ENCODE measurements around the gene CYP1A1.

Gene CYP1A1, protein sequence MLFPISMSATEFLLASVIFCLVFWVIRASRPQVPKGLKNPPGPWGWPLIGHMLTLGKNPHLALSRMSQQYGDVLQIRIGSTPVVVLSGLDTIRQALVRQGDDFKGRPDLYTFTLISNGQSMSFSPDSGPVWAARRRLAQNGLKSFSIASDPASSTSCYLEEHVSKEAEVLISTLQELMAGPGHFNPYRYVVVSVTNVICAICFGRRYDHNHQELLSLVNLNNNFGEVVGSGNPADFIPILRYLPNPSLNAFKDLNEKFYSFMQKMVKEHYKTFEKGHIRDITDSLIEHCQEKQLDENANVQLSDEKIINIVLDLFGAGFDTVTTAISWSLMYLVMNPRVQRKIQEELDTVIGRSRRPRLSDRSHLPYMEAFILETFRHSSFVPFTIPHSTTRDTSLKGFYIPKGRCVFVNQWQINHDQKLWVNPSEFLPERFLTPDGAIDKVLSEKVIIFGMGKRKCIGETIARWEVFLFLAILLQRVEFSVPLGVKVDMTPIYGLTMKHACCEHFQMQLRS

DNA sequence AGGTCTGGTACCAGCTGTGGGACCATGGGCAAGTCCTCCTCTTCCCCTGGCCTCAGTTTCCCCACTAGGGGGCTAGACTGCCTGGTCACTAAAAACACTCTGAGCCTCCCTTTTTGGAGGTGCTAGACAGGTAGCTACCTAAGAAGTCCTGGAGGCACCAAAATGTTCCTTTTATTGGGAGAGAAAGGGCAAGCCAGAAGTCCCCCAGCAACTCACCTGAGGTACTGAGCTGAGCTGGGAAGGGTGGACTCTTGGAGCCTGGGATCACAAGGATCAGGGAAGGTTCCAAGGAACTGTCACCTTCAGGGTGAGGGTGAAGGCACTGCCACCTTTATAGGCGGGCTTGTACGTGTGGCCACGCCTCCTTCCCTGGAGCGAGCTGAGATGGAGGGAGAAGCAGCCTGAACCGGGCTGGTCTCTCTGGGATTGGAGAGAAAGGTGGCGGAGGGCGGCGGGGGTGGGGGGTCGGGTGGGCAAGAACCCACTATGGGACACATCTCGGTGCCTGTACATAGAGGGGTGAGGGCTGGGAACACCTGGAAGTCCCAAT, at the start of gene CYP1A1:
Gene CYP1A1 (minus strand): TSS at position 304 of the 550 bp plus-strand sequence. CDS start 2,431 bp downstream, outside the sequence.
- DNase-seq (ENCODE audit: low read depth in 2 of 2): no peak

DNA sequence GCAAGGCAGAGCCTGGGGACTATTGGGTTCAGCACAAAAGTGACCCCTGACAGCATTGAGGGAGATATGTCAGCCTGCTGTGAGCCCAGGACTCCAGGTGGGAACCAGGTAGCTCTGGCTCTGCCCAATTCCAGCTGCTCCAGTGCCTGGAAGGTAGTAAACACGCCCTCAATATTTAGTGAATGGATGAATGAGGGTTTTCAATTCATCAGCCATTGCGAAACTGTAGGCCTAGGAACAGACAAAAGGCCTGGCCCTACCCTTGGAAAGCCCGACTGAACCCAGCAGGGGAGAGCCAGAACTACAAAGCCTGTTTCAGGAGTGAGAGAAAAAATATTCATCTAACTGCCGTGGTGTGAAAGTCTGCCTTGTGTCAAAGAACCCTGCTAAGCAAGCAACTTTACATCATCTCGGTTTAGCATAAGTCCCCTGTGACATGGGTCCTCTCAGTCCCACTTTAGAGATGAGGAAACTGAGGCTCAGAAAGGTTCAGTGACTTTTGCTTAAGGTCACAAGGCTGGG, 48.5 kb upstream of the CYP1A1 start:
- DNase-seq (ENCODE audit: low read depth in 2 of 2): no peak

DNA sequence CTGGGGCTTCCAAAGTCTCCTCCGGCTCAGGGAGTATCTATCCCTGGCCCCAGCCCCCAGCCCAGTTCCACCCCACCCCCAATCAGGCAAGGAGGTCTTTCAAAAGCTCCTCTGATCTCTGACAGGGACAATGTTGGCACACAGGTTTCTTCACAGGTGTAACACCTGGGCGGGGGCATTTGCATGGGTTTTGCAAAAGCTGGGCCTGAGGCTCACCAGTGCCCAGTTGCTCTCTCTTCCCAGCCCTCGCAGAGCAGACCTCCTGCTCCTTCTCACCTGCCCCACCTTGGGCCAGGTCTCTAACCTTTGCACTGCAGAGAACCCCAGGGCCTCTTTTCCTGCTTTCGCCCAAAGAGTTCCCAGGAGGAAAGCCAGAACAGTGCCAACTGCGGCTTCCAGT, 48.0 kb upstream of the CYP1A1 start:
- DNase-seq (ENCODE audit: low read depth in 2 of 2): no peak

DNA sequence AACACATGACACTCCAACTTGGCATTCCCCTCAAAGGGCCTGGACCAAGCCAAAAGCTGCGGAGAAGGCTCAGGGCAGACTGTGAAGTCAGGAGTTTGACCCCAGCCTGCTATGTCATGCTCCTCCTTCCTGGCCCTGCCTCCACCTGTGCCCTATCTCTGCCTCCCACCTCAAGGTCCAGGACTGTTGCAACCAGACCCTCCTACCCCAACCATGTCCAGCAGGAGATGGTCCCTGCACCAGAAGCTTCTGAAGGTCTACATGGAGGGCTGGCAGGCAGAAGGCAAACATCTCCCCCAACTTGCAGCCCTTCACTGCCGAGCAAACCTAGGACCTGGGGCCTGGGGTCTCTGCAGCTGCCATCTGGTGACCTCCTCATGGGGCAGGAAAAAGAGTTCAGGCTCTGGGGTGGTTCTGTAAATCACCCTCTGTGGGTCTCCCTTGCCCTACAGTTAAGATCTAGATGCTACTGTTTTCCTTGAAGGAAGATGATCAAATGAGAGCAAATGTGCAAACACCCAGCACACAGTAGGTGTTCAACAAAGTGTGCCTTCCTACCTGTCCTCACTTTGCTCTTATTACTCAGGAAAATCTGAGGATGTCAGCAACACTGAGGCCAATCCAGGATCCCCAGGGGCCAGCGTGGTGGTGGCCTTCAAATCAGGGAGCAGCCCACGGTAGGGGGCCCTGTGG, 45.0 kb upstream of the CYP1A1 start:
- DNase-seq (ENCODE audit: low read depth in 2 of 2): no peak

DNA sequence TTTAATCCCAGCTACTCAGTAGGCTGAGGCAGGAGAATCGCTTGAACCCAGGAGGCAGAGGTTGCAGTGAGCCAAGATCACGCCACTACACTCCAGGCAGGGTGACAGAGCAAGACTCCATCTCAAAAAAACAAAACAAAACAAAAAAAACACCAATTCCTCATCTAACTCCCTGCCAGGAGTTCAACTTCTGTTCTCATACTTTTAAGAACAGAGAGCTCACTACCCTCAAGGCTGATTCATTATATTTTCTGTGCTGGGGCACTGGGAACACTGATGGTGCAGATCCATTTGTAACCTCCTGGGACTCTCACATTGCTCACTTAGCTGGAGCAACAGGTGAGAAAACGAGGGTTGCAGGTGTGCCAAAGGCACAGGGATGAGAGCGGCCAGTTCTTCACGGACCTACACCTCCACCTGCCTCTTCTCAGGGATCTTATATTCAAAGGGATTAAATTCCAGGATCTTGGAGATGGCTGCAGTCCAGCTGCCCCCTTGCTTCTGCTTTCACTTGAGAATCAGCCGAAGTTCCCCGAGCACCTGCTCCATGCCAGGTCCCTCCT, 44.2 kb upstream of the CYP1A1 start:
- no peak for DNase-seq (ENCODE audit: low read depth in 2 of 2)

DNA sequence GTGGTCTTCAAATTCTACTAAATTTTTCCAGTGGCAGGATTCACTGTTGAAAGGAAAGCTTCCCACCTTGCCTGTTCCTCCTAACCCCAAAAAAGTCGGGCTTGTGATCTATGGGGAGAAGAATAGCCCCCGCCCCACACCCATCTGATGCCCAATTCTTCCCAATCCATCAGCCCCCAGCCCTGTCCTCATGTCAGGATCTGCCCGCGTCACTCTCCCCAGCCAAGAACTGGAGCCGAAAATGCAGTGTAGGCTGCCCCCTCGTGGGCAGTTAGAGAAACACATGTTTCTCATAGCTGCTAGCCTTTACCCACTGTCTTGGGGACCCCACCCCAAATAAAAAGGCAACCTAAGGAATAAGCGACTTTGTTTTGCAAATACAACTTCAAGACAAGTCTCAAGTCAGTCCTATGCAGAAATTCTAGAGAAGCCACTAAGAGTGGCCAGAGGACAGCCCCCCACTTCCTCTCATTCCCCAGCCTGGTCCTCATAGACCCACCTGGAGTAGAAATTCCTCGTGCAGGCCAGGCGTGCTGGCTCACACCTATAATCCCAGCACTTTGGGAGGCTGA, 43.5 kb upstream of the CYP1A1 start:
- DNase-seq (ENCODE audit: low read depth in 2 of 2): no peak

DNA sequence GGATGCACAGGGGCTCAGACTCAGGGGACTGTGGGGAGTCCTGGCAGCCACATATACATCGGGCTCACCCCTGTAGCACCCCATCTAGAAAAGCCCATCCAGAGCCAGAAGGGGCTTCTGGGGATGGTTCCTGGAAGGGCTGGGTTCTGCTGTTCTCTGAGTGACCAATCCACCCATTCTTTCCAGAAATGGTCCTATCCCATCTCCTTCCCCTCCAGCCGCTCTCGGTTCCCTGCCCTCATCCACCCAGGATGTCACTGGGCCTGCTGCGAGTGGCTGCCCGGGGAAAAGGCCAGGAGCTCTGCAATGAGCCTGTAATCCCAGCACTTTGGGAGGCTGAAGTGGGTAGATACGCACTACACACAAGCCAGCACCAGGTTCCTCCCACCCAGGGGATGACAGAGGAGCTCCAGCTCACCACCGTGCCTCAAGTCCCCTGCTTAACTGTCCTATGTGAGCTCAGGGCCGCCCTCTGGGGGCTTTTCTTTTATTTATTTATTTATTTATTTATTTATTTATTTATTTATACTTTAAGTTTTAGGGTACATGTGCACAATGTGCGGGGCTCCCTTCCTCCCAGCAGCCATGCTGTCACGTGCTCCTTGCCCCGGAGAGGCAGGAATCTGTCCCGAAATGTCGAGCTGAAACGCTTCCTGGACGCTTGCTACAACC, 42.9 kb upstream of the CYP1A1 start:
- no peak for DNase-seq (ENCODE audit: low read depth in 2 of 2)

DNA sequence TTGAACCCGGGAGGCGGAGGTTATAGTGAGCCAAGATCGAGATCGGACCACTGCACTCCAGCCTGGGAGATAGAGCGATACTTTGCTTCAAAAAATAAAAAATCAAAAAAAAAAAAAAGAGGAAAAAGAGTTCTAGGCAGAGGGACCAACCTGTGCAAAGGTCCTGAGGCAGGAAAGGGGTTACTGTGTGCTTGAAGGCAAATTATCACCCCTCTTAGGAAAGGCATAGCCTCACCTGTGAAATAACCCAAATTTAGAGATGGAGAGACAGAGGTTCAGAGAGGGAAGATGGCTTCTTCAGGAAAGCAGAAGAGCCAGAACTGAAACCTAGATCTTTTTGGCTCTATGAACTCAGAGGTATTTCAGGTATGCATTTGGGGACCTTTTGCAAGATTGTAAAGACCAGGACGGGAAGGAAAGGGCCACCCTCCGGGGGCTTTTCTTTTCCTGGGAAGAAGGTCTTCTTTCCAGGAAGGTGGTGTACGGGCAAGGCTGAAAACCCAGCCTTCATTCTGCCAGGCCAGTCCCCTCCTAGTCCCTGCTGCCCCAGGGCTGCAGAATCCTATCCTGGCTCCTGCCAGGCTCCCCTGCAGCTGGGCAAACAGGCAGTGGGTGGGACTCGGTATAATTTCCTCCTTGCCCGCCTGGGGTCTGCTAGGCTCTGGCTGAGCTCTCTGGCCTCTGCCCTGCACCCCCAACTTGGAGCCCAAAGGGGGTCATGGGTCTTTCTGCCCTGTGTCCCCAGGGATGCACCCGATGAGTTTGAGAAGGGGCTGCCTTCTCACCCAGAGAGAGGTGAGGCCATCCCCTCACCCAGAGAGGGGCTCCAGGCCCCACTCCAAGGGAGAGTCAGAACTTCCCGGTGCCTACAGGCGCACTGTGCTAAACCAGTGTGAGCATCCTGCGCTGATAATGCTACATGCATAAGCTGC, 42.1 kb upstream of the CYP1A1 start:
- no peak for DNase-seq (ENCODE audit: low read depth in 2 of 2)

DNA sequence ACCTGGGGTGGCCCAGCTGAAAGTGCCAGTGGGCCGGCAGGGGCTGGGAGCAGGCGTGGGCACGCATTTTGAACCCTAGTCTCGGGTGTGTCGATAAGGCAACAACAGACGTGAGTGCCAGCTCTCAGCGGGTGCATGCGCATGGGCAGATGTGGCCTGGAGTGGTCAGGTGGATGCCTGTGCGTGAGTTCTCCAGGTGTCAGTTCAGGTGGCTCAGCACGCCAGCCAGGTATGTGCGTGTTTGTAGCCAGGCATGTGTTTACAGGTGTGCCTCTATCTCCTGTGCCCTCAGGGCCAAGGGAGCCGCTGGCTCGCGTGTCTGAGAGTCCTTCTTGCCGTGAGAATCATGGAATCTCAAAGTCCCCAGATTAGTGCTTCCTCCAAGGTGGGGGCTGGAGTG, 38.1 kb upstream of the CYP1A1 start:
- no peak for DNase-seq (ENCODE audit: low read depth in 2 of 2)

DNA sequence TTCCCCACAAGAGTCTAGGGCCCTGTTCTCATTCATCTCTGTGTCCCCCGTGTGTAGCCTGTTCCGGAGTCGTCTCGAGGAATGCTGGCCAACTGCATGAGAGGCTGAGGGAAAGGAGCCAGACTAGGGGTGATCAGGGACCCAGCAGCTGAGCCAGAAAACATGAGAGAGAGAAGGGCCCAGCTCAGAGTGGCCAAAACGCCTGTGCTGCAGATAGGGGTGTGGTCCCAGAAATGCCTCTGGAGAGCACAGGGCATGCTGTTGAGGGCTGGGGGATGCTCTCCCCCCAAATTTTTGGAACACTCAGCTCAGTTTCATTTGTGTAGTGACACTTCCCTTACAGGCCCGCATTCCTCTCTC, 37.4 kb upstream of the CYP1A1 start:
- DNase-seq (ENCODE audit: low read depth in 2 of 2): no peak

DNA sequence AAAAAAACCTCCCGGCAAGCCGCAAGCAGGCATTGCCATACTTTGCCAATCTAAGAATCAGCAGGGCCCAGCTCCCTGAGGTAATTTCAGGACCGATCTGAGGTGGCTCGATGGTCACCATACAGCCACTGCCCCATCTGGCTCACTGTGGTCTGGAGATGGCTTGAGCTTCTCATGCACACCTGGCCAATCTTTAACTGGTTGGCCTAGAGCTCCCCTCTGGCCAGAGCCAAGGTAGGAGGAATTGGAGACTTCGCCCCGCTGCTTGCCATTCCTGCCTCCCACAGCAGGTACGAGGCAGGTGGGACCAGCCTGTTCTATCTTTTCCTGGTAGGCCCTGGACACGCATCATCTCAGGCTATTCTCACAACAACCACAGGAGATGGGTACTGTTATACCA, 33.4 kb upstream of the CYP1A1 start:
- no peak for DNase-seq (ENCODE audit: low read depth in 2 of 2)

DNA sequence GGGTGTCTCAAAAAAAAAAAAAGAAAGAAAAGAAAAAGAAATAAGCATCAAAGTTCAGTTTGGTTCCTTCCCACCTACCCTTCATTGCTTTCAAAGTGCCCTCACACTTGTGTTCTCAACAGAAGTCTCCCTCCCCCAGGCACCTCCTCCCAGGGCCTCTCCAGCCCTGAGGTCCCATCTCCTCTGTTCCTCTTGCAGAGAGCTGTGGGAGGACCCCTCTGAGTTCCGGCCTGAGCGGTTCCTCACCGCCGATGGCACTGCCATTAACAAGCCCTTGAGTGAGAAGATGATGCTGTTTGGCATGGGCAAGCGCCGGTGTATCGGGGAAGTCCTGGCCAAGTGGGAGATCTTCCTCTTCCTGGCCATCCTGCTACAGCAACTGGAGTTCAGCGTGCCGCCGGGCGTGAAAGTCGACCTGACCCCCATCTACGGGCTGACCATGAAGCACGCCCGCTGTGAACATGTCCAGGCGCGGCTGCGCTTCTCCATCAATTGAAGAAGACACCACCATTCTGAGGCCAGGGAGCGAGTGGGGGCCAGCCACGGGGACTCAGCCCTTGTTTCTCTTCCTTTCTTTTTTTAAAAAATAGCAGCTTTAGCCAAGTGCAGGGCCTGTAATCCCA, 29.4 kb upstream of the CYP1A1 start:
- DNase-seq (ENCODE audit: low read depth in 2 of 2): no peak

DNA sequence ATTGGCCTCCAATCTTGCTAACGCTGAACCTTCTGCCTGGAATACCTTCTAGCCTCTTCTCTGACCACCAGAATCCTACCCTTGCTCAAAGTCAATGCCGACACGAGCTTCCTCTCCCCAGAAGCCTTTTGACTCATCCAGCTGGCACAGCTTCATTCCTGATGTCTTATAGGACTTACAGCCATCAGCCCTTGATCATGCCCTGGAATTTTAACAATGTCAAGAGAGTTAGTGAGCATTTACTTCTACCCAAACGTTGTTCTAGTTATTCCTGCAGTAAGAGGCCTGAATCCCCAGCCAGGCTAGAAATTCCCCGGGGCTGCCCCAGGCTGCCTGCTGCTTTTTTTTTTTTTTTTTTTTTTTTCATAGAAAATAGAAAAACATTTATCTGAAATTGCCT, 27.2 kb upstream of the CYP1A1 start:
- no peak for DNase-seq (ENCODE audit: low read depth in 2 of 2)

DNA sequence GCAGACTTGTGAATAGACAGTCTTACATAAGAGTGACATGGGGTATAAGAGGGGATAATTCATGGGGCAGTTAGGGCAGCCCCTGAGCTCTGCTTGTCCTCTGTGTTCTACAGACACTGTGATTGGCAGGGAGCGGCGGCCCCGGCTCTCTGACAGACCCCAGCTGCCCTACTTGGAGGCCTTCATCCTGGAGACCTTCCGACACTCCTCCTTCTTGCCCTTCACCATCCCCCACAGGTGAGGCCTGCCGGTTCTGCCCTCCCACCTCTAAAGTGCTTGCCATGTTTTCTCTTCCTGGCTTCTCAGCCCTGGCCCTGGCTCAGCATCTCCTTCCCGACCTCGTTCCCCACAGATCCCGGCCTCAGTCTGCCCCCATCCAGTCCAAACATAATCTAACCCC, 26.7 kb upstream of the CYP1A1 start:
- DNase-seq (ENCODE audit: low read depth in 2 of 2): no peak

DNA sequence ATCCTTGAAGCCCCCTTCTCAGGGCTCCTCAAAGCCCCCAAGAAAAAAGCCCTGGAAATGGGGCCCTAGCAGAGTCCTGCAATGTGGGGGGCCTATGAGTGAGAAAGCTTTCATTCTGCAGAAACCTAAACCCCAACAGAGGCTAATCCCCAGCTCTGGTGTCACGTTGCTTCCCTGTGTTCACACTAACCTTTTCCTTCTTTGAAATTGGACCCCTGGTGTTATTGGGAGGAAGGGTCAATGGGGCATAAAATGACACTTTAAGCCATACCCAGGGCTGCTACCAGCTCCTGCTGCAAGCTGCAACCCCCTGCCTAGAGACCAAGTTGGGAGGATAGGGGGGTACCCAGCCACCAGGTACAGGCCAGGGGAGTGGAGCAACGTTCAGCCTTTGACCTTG, 25.4 kb upstream of the CYP1A1 start:
- DNase-seq (ENCODE audit: low read depth in 2 of 2): no peak

DNA sequence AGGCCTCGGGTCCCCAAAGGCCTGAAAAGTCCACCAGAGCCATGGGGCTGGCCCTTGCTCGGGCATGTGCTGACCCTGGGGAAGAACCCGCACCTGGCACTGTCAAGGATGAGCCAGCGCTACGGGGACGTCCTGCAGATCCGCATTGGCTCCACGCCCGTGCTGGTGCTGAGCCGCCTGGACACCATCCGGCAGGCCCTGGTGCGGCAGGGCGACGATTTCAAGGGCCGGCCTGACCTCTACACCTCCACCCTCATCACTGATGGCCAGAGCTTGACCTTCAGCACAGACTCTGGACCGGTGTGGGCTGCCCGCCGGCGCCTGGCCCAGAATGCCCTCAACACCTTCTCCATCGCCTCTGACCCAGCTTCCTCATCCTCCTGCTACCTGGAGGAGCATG, 24.5 kb upstream of the CYP1A1 start:
- DNase-seq (ENCODE audit: low read depth in 2 of 2): no peak

DNA sequence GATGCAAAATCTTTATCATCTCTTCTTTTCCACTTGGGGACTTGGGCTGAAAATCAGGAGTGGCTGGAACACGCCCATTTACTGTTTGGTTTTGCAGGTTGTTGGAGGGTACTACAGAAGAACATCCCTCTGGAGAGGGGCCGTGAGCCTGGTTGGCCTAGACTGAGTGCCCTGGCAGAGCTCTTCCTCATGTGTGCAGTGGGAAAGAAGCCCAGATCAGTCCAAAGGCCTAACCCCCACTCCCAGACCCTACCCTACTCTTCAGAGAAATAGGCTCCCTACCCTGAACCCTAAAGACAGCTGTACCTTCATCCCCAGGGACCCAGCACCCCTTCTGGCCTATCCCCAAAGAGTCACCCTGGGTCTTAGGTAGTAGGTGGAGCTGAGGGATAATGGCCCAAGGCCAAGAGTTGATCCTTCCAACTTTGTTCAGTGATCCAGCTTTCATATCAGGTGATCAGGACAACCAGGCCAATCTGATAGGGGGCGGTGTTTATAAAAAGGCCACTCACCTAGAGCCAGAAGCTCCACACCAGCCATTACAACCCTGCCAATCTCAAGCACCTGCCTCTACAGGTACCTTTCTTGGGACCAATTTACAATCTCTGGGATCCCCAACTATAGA, 23.1 kb upstream of the CYP1A1 start, which contains the start of gene CYP1A2:
Gene CYP1A2 (plus strand): TSS at position 524 of the 625 bp plus-strand sequence. CDS start 894 bp downstream, outside the sequence.
- no peak for DNase-seq (ENCODE audit: low read depth in 2 of 2)

DNA sequence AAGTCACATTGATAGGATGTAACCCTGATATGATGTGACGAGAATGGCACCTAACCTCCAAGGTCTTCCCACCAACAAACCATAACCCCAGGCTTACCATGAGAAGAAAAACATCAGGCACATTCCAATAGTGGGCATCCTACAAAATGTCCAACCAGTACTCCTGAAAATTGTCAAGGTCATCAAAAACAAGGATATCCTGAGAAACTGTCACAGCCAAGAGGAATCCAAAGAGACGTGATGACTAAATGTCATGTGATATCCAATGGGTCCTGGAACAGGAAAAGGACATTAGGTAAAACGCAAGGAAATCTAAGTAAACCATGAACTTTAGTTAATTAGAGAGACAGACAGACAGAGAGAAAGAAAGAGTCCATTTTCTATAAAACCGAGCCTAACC, 21.1 kb upstream of the CYP1A1 start:
- DNase-seq (ENCODE audit: low read depth in 2 of 2): no peak

DNA sequence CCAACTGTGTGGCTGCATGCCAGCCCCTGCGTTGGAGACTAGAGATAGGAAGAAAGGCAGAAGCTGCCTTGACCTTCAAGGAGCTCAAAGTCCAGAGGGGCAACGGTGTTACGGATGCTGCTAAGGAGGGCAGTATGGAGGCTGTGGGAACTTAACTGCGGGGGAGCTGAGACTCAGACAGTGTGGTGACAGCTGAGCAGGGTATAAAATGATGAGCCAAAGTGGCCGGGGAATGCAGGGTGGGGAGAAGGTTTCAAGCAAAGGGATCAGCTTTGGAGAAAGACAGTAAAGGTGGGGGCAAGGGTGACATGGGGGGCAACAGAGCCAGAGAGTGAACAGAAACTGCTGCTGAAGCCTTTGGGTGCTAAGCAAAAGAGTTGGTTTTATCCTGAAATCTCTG, 17.1 kb upstream of the CYP1A1 start:
- no peak for DNase-seq (ENCODE audit: low read depth in 2 of 2)

All from fibroblast of skin of left quadriceps (primary cell).